ENCODE data around the gene HIF3A. TPM values are rescaled to one million over a fixed set of nuclear protein-coding genes. Genes with fewer than 3 reads are reported as not detected.
A peak's percentile ranks its signal among the peaks of the same experiment; 100 is the strongest.

HIF3A gene
- total and polyA plus RNA-seq, 2 experiments from 2014 or later: 122 to 163 TPM

DNA sequence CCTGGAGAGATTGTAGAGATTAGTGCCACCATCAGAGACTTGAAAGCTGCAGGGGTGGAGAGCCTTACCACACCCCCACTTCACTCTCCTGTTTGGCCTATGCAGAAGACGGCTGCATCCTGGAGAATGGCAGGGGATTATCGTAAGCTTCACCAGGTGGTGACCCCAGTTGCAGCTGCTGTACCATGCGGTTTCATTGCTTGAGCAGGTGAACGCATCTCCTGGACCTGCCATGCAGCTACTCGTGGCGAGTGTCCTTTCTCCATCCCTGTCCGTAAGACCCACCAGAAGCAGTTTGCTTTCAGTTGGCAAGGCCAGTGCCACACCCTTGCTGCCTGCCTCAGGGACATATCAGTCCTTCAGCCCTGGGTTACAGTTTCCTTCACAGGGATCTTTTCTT is 71.3 kb downstream of the HIF3A start:
- Histone ChIP-seq H3K4me3 (no peak overlapping the region), H3K27ac (no peak overlapping the region), H3K9me3 (ENCODE audit: low read depth) (no peaks in the 10 kb centered on the region), H3K36me3 (peaks cover 9% of the 10 kb centered on the region), H3K4me1 (ENCODE audit: low read depth) (no peaks in the 10 kb centered on the region), H3K27me3 (no peaks in the 10 kb centered on the region)
- TF ChIP-seq, protein P1, sequence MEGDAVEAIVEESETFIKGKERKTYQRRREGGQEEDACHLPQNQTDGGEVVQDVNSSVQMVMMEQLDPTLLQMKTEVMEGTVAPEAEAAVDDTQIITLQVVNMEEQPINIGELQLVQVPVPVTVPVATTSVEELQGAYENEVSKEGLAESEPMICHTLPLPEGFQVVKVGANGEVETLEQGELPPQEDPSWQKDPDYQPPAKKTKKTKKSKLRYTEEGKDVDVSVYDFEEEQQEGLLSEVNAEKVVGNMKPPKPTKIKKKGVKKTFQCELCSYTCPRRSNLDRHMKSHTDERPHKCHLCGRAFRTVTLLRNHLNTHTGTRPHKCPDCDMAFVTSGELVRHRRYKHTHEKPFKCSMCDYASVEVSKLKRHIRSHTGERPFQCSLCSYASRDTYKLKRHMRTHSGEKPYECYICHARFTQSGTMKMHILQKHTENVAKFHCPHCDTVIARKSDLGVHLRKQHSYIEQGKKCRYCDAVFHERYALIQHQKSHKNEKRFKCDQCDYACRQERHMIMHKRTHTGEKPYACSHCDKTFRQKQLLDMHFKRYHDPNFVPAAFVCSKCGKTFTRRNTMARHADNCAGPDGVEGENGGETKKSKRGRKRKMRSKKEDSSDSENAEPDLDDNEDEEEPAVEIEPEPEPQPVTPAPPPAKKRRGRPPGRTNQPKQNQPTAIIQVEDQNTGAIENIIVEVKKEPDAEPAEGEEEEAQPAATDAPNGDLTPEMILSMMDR (IDR thresholded peaks at IDR 0.05; ENCODE audit: low read depth, low read length): no peak
- no peak for DNase-seq (ENCODE audit: low read depth in 1 of 2, low spot score in 1 of 2)

DNA sequence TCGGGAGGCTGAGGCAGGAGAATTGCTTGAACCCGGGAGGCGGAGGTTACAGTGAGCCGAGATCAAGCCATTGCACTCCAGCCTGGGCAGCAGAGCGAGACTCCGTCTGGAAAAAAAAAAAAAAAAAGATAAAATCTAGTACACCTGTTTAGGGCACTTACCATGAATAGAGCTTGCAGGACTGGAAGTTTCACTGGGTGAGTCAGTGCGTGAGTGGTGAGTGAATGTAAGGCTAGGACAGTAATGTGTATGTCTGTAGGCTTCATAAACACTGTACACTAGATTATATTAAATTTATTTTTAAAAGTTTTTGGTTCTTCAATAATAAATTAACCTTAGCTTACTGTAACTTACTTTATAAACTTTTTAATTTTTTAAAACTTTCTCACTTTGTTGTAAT is 73.0 kb downstream of the HIF3A start:
- DNase-seq (ENCODE audit: low read depth in 1 of 2, low spot score in 1 of 2): no peak
- TF ChIP-seq, protein P1 (IDR thresholded peaks at IDR 0.05; ENCODE audit: low read depth, low read length): no peak
- H3K4me3 ChIP-seq: no peak overlapping the region
- no peaks in the 10 kb centered on the region for H3K9me3 ChIP-seq (ENCODE audit: low read depth)
- no peak overlapping the region for H3K27ac ChIP-seq
- no peaks in the 10 kb centered on the region for H3K27me3 ChIP-seq
- no peaks in the 10 kb centered on the region for H3K4me1 ChIP-seq (ENCODE audit: low read depth)
- H3K36me3 ChIP-seq: peaks cover 5% of the 10 kb centered on the region

- TF ChIP-seq, protein P1 (IDR thresholded peaks at IDR 0.05; ENCODE audit: low read depth, low read length): no peak
- H3K36me3 ChIP-seq: peaks cover 6% of the 10 kb centered on the region
- H3K4me3 ChIP-seq: no peak overlapping the region
- H3K4me1 ChIP-seq (ENCODE audit: low read depth): no peaks in the 10 kb centered on the region
- no peak for DNase-seq (ENCODE audit: low read depth in 1 of 2, low spot score in 1 of 2)
- H3K27ac ChIP-seq: peak overlapping the region; percentile 23
- no peaks in the 10 kb centered on the region for H3K27me3 ChIP-seq
- H3K9me3 ChIP-seq (ENCODE audit: low read depth): no peaks in the 10 kb centered on the region
These were observed 74.6 kb downstream of the HIF3A start for GRCh38 chr19:46371371-46371901.

DNA sequence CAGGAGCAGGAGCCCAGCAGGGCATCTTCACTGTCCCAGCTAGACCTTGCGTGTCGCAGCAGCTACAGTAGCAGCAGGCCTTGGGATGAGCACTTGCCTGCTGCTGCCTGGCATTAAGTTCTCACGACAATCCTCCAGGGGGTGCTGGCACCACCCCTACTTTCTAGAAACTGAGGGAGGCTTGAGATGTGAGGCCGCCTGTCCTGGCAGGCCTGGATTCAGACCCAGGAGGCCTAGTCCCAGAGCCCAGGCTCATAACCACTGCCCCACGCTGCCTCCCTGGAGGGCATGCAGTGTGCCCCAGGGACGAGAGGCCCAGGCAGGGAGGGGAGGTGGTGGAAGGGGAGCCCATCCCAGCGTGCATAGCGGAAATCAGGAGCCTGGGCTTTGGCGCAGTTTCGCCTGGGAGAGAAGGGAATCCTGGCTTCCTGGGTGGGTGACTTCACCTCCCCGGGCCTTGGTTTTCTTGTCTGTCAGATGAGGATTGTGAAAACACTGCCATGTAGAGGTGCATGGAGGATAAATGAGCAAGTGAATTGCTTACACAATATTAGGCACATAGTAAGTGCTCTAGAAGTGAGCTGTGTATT is 76.2 kb downstream of the HIF3A start:
- no peak overlapping the region for H3K4me3 ChIP-seq
- no peaks in the 10 kb centered on the region for H3K27me3 ChIP-seq
- peak overlapping the region; percentile 51 for H3K27ac ChIP-seq
- no peaks in the 10 kb centered on the region for H3K9me3 ChIP-seq (ENCODE audit: low read depth)
- peaks cover 13% of the 10 kb centered on the region for H3K36me3 ChIP-seq
- TF ChIP-seq, protein P1 (IDR thresholded peaks at IDR 0.05; ENCODE audit: low read depth, low read length): peak; percentile 43
- peaks cover 3% of the 10 kb centered on the region for H3K4me1 ChIP-seq (ENCODE audit: low read depth)
- DNase-seq (ENCODE audit: low read depth in 1 of 2, low spot score in 1 of 2): peak in 1 of 2 donors; percentile 45

DNA sequence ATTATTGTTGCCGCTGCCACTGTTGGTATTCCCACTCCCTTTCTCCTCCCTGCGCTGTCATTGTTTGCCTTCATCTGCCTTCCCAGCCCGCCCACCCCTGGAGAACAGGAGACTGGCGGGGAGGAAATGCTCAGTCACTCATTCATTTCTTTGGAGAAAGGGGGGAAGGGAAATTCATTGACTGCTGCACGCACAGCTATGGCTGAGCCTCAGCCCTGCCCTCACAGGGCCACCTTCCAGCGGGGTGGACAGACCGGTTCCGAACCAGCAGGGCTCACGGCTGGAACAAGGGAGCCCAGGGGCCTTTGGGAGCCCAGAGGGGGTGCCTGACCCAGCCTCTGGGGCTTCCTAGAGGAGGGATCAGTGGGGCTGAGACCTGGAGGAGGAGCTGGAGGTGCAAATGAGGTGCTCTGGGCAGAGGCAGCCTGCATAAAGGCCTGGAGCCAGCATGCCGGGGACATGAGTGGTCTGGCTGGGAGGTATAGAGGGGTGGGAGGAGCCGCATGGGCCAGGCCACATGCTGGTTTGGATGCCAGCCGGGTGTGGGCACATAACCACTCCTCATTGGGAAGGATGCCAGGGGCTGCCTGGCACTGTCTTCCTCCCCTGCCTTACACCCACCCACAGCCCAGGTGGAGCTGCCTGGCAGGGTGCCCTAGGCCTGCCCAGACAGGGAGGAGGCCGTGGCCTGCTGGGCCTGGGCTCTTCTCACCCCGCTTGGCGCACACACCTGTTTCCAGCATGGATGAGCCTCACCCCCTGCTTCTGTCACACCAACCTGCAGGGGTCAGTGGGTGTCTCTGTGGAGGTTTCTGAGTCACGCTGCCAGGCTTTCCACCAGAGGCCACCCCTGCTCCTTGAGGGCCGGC is 76.9 kb downstream of the HIF3A start:
- Histone ChIP-seq H3K36me3 (peaks cover 13% of the 10 kb centered on the region), H3K4me3 (no peak overlapping the region), H3K9me3 (ENCODE audit: low read depth) (no peaks in the 10 kb centered on the region), H3K4me1 (ENCODE audit: low read depth) (peaks cover 9% of the 10 kb centered on the region), H3K27ac (peak overlapping the region; percentile 51), H3K27me3 (no peaks in the 10 kb centered on the region)
- DNase-seq (ENCODE audit: low read depth in 1 of 2, low spot score in 1 of 2): no peak
- TF ChIP-seq, protein P1 (IDR thresholded peaks at IDR 0.05; ENCODE audit: low read depth, low read length): no peak

All from cardiac muscle cell (in vitro differentiated cells and primary cell).